Stimulated activated CD8-positive, alpha-beta memory T cell treated with anti-CD3 and anti-CD28 coated beads, Interleukin-15, amount 100 ng/mL, for 24 hours (primary cell): Measurements from ENCODE around the gene PCDHB13.
"Not testable (repeated sequence)": the region's sequence is repeated elsewhere in the genome, so short reads cannot be mapped to it uniquely, and the experiment has no call there.

ENCODE experiments used
- DNase-seq: peaks from one replicate; pipeline ENCODE4 v3.0.0-alpha.2; 2020; ENCODE audit warnings: low read depth

PCDHB13 gene

DNA sequence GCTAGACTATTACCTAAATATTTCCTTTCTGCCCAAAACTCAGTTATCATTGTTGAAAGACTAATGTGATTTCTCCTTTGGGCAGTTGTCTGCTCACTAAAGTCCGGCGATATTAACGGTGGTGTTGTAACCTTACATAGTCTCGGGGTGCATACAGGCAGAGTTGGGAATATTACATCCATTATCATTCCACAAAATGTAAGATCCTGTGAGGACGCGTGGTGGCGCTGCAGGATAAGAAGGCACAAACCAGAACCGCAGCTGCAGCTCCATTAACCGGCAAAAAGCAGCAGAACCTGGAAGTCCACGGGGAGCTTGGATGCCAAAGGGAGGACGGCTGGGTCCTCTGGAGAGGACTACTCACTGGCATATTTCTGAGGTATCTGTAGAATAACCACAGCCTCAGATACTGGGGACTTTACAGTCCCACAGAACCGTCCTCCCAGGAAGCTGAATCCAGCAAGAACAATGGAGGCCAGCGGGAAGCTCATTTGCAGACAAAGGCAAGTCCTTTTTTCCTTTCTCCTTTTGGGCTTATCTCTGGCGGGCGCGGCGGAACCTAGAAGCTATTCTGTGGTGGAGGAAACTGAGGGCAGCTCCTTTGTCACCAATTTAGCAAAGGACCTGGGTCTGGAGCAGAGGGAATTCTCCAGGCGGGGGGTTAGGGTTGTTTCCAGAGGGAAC, at the start of gene PCDHB13:
Gene PCDHB13, plus strand, starts transcription at position 264 of the 684 bp plus-strand sequence. Its CDS starts 205 bp downstream, at position 469.
- not testable (repeated sequence) for DNase-seq

DNA sequence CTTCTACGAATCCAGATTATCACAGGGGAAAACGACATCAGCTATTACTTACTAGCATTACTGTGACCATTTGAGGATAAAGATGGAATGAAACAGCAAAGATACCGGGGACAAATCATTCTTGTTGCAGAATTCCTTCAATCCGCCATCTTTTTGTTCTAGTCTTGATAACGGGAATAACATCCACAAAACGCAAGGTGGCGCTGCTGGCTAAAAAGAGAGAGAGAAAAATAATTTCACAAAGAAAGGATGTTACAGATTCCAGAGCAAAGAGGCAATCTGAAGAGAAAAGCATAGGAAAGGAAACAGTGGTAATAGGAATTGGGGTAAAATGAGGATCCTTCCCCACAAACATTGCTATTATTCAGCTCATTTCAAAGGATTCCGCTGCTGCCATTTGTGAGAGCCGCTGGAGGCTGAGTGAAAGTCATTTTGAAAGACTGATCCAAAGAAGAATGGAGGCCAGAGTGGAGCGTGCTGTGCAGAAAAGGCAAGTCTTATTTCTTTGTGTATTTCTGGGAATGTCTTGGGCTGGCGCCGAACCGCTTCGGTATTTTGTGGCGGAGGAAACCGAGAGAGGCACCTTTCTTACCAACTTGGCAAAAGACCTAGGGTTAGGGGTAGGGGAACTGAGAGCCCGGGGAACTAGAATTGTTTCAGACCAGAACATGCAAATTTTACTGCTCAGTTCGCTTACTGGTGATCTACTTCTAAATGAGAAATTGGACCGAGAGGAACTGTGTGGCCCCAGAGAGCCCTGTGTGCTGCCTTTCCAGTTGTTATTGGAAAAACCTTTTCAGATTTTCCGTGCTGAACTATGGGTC, 41.1 kb upstream of the PCDHB13 start, which contains the start of gene PCDHB7:
Gene PCDHB7, plus strand, starts transcription at position 264 of the 824 bp plus-strand sequence. Its CDS starts 192 bp downstream, at position 456.
- DNase-seq = no peak

GRCh38 chr5:141174291-141175104, 39.2 kb upstream of the PCDHB13 start:
- DNase-seq = not testable (repeated sequence)

DNA sequence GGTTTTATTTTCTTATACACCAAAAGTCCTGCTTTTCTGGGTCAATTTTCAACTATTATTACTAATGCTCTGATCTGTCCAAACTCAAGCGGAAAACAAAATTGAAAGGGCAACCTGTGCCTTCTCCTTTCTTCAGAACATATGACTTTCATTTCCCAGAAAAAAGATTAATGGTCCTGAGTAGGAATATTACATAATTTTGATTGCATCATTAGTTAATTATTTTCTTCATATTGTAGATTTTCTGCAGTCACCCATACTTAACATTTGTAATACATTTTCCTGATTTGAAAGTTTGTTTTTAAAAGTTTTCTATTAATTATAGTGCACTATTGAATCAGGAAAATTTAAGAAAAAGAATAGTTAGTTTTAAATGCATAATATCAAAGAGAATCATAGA, 37.8 kb upstream of the PCDHB13 start:
- no peak for DNase-seq

DNA sequence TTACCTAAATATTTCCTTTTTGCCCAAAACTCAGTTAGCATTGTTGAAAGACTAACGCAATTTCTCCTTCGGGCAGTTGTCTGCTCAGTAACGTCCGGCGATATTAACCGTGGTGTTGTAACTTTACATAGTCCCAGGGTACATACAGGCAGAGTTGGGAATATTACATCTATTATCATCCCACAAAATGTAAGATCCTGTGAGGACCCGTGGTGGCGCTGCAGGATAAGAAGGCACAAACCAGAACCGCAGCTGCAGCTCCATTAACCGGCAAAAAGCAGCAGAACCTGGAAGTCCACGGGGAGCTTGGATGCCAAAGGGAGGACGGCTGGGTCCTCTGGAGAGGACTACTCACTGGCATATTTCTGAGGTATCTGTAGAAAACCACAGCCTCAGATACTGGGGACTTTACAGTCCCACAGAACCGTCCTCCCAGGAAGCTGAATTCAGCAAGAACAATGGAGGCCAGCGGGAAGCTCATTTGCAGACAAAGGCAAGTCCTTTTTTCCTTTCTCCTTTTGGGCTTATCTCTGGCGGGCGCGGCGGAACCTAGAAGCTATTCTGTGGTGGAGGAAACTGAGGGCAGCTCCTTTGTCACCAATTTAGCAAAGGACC, 36.0 kb upstream of the PCDHB13 start, which contains the start of gene PCDHB8:
Gene PCDHB8, plus strand, starts transcription at position 214 of the 615 bp plus-strand sequence. Its CDS starts 245 bp downstream, at position 459.
- not testable (repeated sequence) for DNase-seq

DNA sequence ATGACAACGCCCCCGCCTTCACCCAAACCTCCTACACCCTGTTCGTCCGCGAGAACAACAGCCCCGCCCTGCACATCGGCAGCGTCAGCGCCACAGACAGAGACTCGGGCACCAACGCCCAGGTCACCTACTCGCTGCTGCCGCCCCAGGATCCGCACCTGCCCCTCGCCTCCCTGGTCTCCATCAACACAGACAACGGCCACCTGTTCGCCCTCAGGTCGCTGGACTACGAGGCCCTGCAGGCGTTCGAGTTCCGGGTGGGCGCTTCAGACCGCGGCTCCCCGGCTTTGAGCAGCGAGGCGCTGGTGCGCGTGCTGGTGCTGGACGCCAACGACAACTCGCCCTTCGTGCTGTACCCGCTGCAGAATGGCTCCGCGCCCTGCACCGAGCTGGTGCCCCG, 34.3 kb upstream of the PCDHB13 start:
- not testable (repeated sequence) for DNase-seq

GRCh38 chr5:141179876-141180275, 33.8 kb upstream of the PCDHB13 start:
- not testable (repeated sequence) for DNase-seq

- no peak for DNase-seq
These were observed 33.4 kb upstream of the PCDHB13 start for GRCh38 chr5:141180313-141180712.

DNA sequence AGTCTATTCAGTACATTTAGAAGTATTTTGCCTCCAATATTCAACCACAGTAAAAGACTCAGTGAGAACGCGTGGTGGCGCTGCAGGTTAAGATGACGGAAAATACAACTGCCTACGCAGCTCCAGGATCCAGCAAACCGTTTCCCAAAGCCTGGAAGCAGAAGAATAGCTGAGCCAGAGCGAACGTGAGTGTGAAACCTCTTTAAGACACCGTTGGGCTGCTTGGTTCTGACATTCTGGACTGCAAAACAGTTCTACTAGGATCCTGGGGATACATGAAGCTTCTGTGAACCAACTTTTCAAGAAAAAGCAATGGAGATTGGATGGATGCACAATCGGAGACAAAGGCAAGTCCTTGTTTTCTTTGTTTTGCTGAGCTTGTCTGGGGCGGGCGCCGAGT, 31.5 kb upstream of the PCDHB13 start, which contains the start of gene PCDHB16:
Gene PCDHB16, plus strand, starts transcription at position 140 of the 400 bp plus-strand sequence. Its CDS starts 173 bp downstream, at position 313.
- no peak for DNase-seq

- not testable (repeated sequence) for DNase-seq
These were observed 29.4 kb upstream of the PCDHB13 start for GRCh38 chr5:141184117-141184855.

DNA sequence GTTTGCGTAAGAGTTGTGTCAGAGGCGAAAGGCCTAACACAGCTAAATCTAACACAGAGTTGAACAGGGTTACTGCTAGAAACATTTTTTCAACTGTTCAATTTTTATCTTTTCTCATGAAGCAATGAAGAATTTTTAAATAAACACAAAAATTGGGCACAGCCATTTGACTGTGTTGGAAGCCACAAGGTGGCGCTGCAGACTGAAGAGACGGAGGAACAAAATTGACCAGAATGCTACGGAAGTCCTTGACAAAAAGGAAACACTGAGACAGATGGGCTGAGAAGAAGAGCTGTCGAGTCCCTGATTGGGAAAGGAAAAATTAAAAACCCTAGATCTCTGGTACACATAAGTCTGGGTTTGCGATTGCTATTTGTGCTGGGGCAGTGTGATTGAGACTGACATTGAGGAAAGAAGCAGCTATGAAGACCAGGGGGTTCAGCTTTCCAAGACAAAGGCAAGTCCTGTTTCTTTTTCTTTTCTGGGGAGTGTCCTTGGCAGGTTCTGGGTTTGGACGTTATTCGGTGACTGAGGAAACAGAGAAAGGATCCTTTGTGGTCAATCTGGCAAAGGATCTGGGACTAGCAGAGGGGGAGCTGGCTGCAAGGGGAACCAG, 26.7 kb upstream of the PCDHB13 start, which contains the start of gene PCDHB9:
Gene PCDHB9, plus strand, starts transcription at position 265 of the 616 bp plus-strand sequence. Its CDS starts 158 bp downstream, at position 423.
- no peak for DNase-seq

- not testable (repeated sequence) for DNase-seq
These were observed 25.0 kb upstream of the PCDHB13 start for GRCh38 chr5:141188682-141189081.

- not testable (repeated sequence) for DNase-seq
These were observed 24.6 kb upstream of the PCDHB13 start for GRCh38 chr5:141189131-141189530.

GRCh38 chr5:141192110-141192725, 21.5 kb upstream of the PCDHB13 start, which contains the start of gene PCDHB10:
PCDHB10 (plus strand) TSS chr5:141192353; CDS start chr5:141192553, 200 bp downstream.
- no peak for DNase-seq

GRCh38 chr5:141194332-141194731, 19.4 kb upstream of the PCDHB13 start:
- DNase-seq = not testable (repeated sequence)

DNA sequence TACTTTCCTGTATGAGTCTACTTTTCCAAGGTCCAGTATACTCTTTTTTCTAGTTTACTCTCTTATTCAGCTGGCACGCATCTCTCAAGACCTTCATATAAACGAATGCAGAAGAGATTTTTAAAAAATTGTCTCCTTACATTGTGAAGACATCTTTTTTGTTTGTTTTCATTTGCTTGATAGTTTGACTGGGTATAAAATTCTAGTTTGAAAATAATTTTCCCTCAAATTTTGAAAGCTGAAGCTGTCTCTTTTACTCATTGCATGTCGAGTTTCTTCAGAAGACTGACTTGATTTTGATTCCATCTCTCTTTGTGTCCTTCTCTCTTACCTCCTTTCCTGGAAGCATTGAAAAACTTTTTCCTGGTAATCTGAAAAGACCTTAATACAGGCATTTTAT, 17.4 kb upstream of the PCDHB13 start:
- DNase-seq = no peak

DNA sequence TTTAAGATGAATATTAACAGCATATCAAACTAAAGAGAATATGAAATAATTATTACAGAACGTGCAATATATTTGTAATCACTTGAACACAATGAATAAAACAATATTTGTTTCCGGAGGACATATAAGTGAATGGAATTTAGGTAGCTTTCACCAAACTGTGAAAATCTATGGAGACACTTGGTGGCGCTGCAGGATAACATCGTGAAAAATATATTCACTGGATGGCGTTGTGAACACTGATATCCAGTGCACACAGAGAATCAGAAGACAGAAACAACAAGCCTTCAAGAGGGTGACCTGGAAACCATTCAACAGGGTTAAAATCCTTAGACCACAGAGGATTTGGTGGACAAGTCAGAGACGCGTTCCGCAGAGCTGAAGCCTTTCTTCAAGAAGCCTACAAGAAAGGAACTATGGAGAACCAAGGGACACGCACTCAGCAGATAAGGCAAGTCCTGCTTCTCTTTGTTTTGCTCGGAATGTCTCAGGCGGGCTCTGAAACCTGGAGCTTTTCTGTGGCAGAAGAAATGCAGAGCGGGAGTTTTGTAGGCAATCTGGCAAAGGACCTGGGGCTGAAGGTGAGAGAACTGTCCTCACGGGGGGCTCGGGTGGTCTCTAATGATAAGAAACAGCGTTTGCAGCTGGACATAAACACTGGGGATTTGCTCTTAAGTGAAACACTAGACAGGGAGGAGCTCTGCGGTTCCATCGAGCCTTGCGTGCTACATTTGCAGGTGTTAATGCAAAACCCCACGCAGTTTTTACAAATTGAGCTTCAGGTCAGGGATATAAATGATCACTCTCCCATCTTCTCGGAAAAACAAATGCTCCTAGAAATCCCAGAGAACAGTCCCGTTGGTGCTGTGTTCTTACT, 14.1 kb upstream of the PCDHB13 start, which contains the start of gene PCDHB11:
Gene PCDHB11, plus strand, starts transcription at position 269 of the 877 bp plus-strand sequence. Its CDS starts 148 bp downstream, at position 417.
- DNase-seq = no peak

DNA sequence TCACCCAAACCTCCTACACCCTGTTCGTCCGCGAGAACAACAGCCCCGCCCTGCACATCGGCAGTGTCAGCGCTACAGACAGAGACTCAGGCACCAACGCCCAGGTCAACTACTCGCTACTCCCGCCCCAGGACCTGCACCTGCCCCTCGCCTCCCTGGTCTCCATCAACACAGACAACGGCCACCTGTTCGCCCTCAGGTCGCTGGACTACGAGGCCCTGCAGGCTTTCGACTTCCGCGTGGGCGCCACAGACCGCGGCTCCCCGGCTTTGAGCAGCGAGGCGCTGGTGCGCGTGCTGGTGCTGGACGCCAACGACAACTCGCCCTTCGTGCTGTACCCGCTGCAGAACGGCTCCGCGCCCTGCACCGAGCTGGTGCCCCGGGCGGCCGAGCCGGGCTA, 12.6 kb upstream of the PCDHB13 start:
- DNase-seq = not testable (repeated sequence)
